OCI-M1 (cell line): ENCODE data around the gene U2AF2.
"Not testable (repeated sequence)": the region's sequence is repeated elsewhere in the genome, so short reads cannot be mapped to it uniquely, and the experiment has no call there.

Experiments used
- DNase-seq: peaks from one replicate; lab custom pipeline; 2025; lab: John Stamatoyannopoulos, UW

Gene U2AF2

GRCh38 chr19:55712804-55713631, 58.2 kb downstream of the U2AF2 start:
- no peak for DNase-seq

GRCh38 chr19:55716531-55716930, 61.7 kb downstream of the U2AF2 start:
- DNase-seq, result no peak

GRCh38 chr19:55717251-55717650, 62.4 kb downstream of the U2AF2 start:
- DNase-seq, result no peak

GRCh38 chr19:55717879-55718711, 63.3 kb downstream of the U2AF2 start:
- not testable (repeated sequence) for DNase-seq

- DNase-seq, result no peak
These were observed 65.4 kb downstream of the U2AF2 start for GRCh38 chr19:55720214-55720746.

- DNase-seq, result no peak
These were observed 66.0 kb downstream of the U2AF2 start for GRCh38 chr19:55720801-55721200.

GRCh38 chr19:55723491-55723890, 68.7 kb downstream of the U2AF2 start:
- DNase-seq, result no peak
